GM12878 (cell line): ENCODE results near the gene PRR11. TPM values are rescaled to one million over a fixed set of nuclear protein-coding genes. Genes with fewer than 3 reads are reported as not detected.

Experiments used
- BCLAF1 ChIP-seq: fragments of 450-650 bp; IDR thresholded peaks from 2 replicates; pipeline ENCODE4 v1.6.1; 2017; ENCODE audit warnings: antibody characterized with exemption, mild to moderate bottlenecking, moderate library complexity
- CEBPB ChIP-seq, 2 experiments: fragments of 150-350 bp in 1 of 2; IDR thresholded peaks; 2 replicates each; pipeline ENCODE4 v1.6.1; 2012 to 2014; ENCODE audit warnings: low read depth in 2 of 2, low read length in 2 of 2, borderline replicate concordance in 1 of 2, inconsistent platforms in 1 of 2
- CTCF ChIP-seq, 3 experiments: IDR thresholded peaks in 2 of 3; conservative IDR thresholded peaks in 1 of 3; 2 replicates each; pipeline ENCODE4 v1.5.1; 2011; ENCODE audit warnings: low read depth in 3 of 3, low read length in 3 of 3, mild to moderate bottlenecking in 3 of 3, control low read depth in 2 of 3, moderate library complexity in 2 of 3, inconsistent platforms in 1 of 3, mixed read lengths in 1 of 3; ENCODE audit not compliant: control insufficient read depth in 2 of 3, insufficient read depth in 1 of 3; ENCODE audit errors: extremely low read depth in 1 of 3
- EP300 ChIP-seq, 2 experiments: fragments of 150-350 bp in 1 of 2; IDR thresholded peaks; 2 replicates each; pipeline ENCODE4 v1.6.1; 2011 to 2012; ENCODE audit warnings: low read depth in 2 of 2, low read length in 2 of 2, borderline replicate concordance in 1 of 2, improper control_type of control experiment in 1 of 2, inconsistent platforms in 1 of 2; ENCODE audit not compliant: control insufficient read depth in 1 of 2
- FOXK2 ChIP-seq: fragments of 450-650 bp; IDR thresholded peaks from 2 replicates; pipeline ENCODE4 v1.6.1; 2017; ENCODE audit warnings: mild to moderate bottlenecking, moderate library complexity
- HSF1 ChIP-seq: fragments of 150-350 bp; IDR thresholded peaks from 2 replicates; pipeline ENCODE4 v1.6.1; 2014; ENCODE audit warnings: mild to moderate bottlenecking, low read depth, low read length
- MEF2B ChIP-seq: fragments of 450-650 bp; IDR thresholded peaks from 2 replicates; pipeline ENCODE4 v1.6.1; 2018; ENCODE audit warnings: mild to moderate bottlenecking, moderate library complexity; ENCODE audit not compliant: partially characterized antibody, poor library complexity, severe bottlenecking
- MLLT1 ChIP-seq: fragments of 450-650 bp; IDR thresholded peaks from 2 replicates; pipeline ENCODE4 v1.6.1; 2016; ENCODE audit warnings: mild to moderate bottlenecking
- NFYB ChIP-seq: IDR thresholded peaks from 2 replicates; pipeline ENCODE4 v1.6.1; 2011; ENCODE audit warnings: low read depth, mild to moderate bottlenecking, low read length, improper control_type of control experiment, moderate library complexity; ENCODE audit not compliant: insufficient read depth
- PAX5 ChIP-seq: IDR thresholded peaks from 2 replicates; pipeline ENCODE4 v1.6.1; 2011; ENCODE audit warnings: low read depth, low read length, borderline replicate concordance
- PAX8 ChIP-seq: fragments of 450-650 bp; IDR thresholded peaks from 2 replicates; pipeline ENCODE4 v1.6.1; 2017; ENCODE audit warnings: mild to moderate bottlenecking, moderate library complexity
- SUPT20H ChIP-seq: IDR thresholded peaks from 2 replicates; pipeline ENCODE4 v1.6.1; 2011; ENCODE audit warnings: low read depth, mild to moderate bottlenecking, low read length, moderate library complexity, borderline replicate concordance; ENCODE audit not compliant: control insufficient read depth
- YY1 ChIP-seq: IDR thresholded peaks from 2 replicates; pipeline ENCODE4 v1.6.1; 2011; ENCODE audit warnings: low read depth, mild to moderate bottlenecking, low read length
- ZNF622 ChIP-seq: fragments of 450-650 bp; IDR thresholded peaks from 2 replicates; pipeline ENCODE4 v1.6.1; 2017; ENCODE audit warnings: mild to moderate bottlenecking, inconsistent platforms
- ZNF687 ChIP-seq: fragments of 450-650 bp; IDR thresholded peaks from 2 replicates; pipeline ENCODE4 v1.6.1; 2017; ENCODE audit warnings: mild to moderate bottlenecking, moderate library complexity
- polyA plus RNA-seq, 11 experiments: library from polyadenylated mRNA; depleted of rRNA in 4 of 11; unstranded in 6 of 11; stranded (reverse) in 5 of 11; fragments of >200 nt; fragmentation: Nextera tagmentation in 4 of 11; fragmentation: Illumina TruSeq in 1 of 11; extraction: Ambion mirVana in 4 of 11; extraction: Trizol in 1 of 11; gene quantifications; 1 replicate in 1 of 11; 2 replicates in 10 of 11; pipeline versions ENCODE4 v1.2.1 to v1.2.3, GENCODE V29; 2011 to 2016; ENCODE audit warnings: inconsistent platforms in 2 of 11, missing spikeins in 2 of 11, low read depth in 1 of 11
- total RNA-seq, 4 experiments: library from RNA; depleted of rRNA in 3 of 4; stranded (reverse); fragments of >200 nt in 3 of 4; fragmentation: Illumina TruSeq in 1 of 4; extraction: Trizol in 1 of 4; gene quantifications; 2 replicates each; pipeline versions ENCODE4 v1.2.1 to v1.2.3, GENCODE V29; 2013 to 2021

Gene PRR11
- total and polyA plus RNA-seq, 10 of the 15 experiments (the other 5 are each of a cell fraction or from before 2014, with no cell fraction given) = 20.8 to 97.0 (median 48.3) TPM

GRCh38 chr17:59220328-59221158 is 65.0 kb downstream of the PRR11 start, which contains the start of gene GDPD1 (continued):
- TF ChIP-seq BCLAF1 (no peak), SUPT20H (no peak), NFYB (no peak), PAX8 (no peak), ZNF622 (no peak), EP300 (IDR thresholded peaks at IDR 0.05; ENCODE audit: borderline replicate concordance in 1 of 2, control insufficient read depth in 1 of 2, low read depth in 2 of 2, low read length in 2 of 2) (no peak), MLLT1 (0 out of 2 replicates have a peak, but pooled peaks have one; percentile 18), YY1 (peak; percentile 47; the same call in 1 of the 2 replicates), CTCF (IDR thresholded peaks at IDR 0.05 in 2 of 3, conservative IDR thresholded peaks at IDR 0.05 in 1 of 3; ENCODE audit: control insufficient read depth in 2 of 3, extremely low read depth in 1 of 3, insufficient read depth in 1 of 3, low read depth in 3 of 3, low read length in 3 of 3) (peak; percentile 62 to 89 (median 68)), FOXK2 (0 out of 2 replicates have a peak, but pooled peaks have one; percentile 7), HSF1 (no peak), ZNF687 (peak; percentile 59), PAX5 (no peak), CEBPB (IDR thresholded peaks at IDR 0.05; ENCODE audit: borderline replicate concordance in 1 of 2, low read depth in 2 of 2, low read length in 2 of 2) (no peak), MEF2B (no peak)
